ENCODE measurements around the gene RIOX2. TPM values are rescaled to one million over a fixed set of nuclear protein-coding genes. Genes with fewer than 3 reads are reported as not detected.

Gene RIOX2
- total RNA-seq, 1 donor from 2014 or later = 9.5 TPM

DNA sequence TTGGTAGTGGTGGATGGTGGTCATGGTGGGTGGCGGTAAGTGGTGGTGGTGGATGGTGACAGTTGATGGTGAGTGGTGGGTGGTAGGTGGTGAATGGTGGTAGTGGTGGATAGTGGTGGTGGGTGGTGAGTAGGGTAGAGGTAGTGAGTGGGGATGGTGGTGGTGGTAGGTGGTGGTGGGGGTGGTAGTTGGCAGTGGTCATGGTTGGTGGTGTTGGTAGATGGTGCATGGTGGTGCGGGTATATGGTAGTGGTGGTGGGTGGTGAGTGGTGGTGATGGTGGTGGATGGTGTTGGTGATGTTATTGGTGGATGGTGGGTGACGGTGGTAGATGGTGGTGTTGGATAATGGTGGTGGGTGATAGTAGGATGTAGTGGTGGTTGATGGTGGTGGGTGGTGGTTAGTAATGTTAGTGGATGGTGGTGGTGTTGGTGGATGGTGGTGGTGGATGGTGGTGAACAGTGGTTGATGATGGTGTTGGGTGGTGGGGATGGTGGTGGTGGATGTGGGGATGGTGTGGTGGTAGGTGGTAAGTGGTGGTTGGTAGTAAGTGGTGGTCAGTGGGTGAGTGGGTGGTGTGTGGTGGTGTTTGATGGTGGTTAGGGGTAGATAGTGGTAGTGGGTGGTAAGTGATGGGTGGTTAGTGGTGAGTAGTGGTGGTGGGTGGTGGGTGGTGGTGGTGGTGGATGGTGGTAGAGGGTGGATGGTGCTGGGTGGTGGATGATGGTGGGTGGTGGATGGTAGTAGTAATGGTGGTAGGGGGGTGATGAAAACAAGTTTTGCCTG, 16.7 kb upstream of the RIOX2 start:
- no peaks in the 10 kb centered on the region for H3K36me3 ChIP-seq
- TF ChIP-seq, protein P1, sequence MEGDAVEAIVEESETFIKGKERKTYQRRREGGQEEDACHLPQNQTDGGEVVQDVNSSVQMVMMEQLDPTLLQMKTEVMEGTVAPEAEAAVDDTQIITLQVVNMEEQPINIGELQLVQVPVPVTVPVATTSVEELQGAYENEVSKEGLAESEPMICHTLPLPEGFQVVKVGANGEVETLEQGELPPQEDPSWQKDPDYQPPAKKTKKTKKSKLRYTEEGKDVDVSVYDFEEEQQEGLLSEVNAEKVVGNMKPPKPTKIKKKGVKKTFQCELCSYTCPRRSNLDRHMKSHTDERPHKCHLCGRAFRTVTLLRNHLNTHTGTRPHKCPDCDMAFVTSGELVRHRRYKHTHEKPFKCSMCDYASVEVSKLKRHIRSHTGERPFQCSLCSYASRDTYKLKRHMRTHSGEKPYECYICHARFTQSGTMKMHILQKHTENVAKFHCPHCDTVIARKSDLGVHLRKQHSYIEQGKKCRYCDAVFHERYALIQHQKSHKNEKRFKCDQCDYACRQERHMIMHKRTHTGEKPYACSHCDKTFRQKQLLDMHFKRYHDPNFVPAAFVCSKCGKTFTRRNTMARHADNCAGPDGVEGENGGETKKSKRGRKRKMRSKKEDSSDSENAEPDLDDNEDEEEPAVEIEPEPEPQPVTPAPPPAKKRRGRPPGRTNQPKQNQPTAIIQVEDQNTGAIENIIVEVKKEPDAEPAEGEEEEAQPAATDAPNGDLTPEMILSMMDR (IDR thresholded peaks at IDR 0.05; ENCODE audit: borderline replicate concordance) = no peak
- no peak overlapping the region for H3K27ac ChIP-seq (replicated peaks)
- H3K9me3 ChIP-seq (replicated peaks) = no peaks in the 10 kb centered on the region
- H3K4me3 ChIP-seq = no peak overlapping the region
- DNase-seq = no peak
- intact Hi-C loops (cut with micrococcal nuclease) = no loop called here
- no peaks in the 10 kb centered on the region for H3K4me1 ChIP-seq
- no peaks in the 10 kb centered on the region for H3K27me3 ChIP-seq (ENCODE audit: low read depth)

DNA sequence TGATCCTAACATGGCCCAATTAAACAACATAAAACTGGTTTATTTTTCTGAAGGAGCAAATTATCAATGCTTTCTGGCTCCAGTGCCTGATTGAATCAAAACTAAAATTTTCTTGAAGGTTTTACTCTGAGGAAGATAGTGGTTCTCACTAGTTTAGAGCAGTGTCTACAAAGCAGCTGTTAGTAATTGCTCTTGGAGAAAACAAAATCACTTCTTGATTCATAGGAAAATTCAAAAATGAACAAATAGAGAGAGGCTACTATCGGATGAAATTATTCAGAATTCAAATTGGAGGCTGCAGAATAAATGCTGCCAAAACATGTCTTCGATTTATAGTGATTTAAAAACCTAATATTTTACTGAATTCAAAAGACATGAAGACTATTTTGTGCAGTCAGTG, 15.1 kb upstream of the RIOX2 start:
- no peak overlapping the region for H3K27ac ChIP-seq (replicated peaks)
- H3K27me3 ChIP-seq (ENCODE audit: low read depth) = no peaks in the 10 kb centered on the region
- TF ChIP-seq, protein P1 (IDR thresholded peaks at IDR 0.05; ENCODE audit: borderline replicate concordance) = no peak
- H3K36me3 ChIP-seq = no peaks in the 10 kb centered on the region
- DNase-seq = no peak
- intact Hi-C loops (cut with micrococcal nuclease) = no loop called here
- no peaks in the 10 kb centered on the region for H3K9me3 ChIP-seq (replicated peaks)
- peaks cover 8% of the 10 kb centered on the region for H3K4me1 ChIP-seq
- no peak overlapping the region for H3K4me3 ChIP-seq

DNA sequence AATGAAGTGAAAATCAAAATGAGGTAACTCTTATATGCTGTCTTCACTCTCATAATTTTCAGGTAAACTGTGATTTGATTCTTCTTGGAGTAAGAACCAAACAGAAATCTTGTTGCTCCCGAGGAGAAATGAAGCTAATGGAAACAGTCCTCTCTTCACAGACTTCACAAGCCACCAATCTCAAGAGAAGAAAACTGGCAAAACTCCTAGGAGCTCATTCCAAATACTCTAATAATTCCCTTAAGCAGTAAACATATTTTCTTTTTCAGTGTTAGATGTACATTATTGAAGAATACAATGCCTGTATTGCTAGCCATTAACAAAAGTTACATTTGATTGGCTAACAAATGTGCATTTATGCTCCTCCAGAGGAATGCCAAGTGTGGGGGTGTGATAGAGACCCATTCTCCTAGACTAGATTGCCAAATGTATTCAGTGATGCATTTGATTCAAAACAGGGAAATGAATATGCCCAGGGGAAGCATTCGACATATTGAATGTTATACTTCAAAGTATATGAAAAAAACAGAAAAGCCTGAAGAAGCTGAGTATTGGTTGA, 11.8 kb upstream of the RIOX2 start:
- H3K36me3 ChIP-seq = no peaks in the 10 kb centered on the region
- no peak for DNase-seq
- H3K9me3 ChIP-seq (replicated peaks) = no peaks in the 10 kb centered on the region
- TF ChIP-seq, protein P1 (IDR thresholded peaks at IDR 0.05; ENCODE audit: borderline replicate concordance) = no peak
- H3K4me3 ChIP-seq = no peak overlapping the region
- H3K27me3 ChIP-seq (ENCODE audit: low read depth) = no peaks in the 10 kb centered on the region
- H3K27ac ChIP-seq (replicated peaks) = no peak overlapping the region
- intact Hi-C loops (cut with micrococcal nuclease) = no loop called here
- peaks cover 18% of the 10 kb centered on the region for H3K4me1 ChIP-seq

DNA sequence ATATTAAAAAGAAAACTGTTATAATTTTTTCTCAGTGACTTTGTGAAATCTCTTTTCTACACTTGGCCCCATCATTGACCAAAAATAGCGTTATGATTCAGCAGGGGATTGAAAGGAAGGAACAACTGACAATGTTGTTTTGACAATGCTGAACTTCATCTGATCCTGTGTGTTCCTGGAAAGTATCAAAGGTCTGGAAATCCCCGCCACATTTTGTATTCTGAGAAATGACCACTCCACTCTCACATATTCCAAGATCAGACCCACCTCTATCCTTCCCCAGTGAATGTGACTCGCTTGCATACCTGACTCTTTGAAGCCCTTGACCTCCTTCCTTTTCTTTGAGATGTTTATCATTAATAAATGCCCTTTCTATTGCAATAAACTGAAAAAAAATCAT, 9.7 kb upstream of the RIOX2 start:
- Histone ChIP-seq H3K27ac (replicated peaks) (no peak overlapping the region), H3K4me1 (peaks cover 18% of the 10 kb centered on the region), H3K36me3 (no peaks in the 10 kb centered on the region), H3K27me3 (ENCODE audit: low read depth) (no peaks in the 10 kb centered on the region), H3K4me3 (no peak overlapping the region), H3K9me3 (replicated peaks) (no peaks in the 10 kb centered on the region)
- DNase-seq = no peak
- TF ChIP-seq, protein P1 (IDR thresholded peaks at IDR 0.05; ENCODE audit: borderline replicate concordance) = no peak
- intact Hi-C loops (cut with micrococcal nuclease) = no loop called here

DNA sequence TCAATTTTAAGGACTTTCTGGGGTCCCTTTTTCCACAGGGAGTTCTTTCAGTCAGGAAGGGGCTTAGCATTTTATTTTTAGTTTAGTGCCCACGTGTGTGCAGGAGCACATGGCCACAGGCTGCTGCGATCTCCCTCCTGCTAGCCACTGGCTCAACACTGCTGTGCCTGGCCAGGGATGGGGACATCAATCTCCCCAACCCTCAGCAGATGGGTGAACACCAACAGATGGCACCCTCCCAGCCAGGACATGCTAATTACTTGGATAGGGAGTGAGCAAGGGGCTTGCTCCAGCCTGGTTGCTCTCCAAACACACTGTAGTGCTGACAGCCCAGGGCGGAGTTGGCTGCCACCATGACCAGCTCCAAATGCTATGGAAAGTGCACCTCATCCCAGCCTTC, 7.4 kb upstream of the RIOX2 start:
- TF ChIP-seq, protein P1 (IDR thresholded peaks at IDR 0.05; ENCODE audit: borderline replicate concordance) = no peak
- Histone ChIP-seq H3K27me3 (ENCODE audit: low read depth) (no peaks in the 10 kb centered on the region), H3K4me1 (peaks cover 18% of the 10 kb centered on the region), H3K27ac (replicated peaks) (no peak overlapping the region), H3K4me3 (no peak overlapping the region), H3K9me3 (replicated peaks) (no peaks in the 10 kb centered on the region), H3K36me3 (no peaks in the 10 kb centered on the region)
- peak; percentile 43 for DNase-seq
- intact Hi-C loops (cut with micrococcal nuclease) = no loop called here

Data from left ventricle myocardium inferior (tissue), 1 donor.